LNCAP (cell line): ENCODE measurements around the gene KCTD14.

Source experiments
- TF ChIP-seq, protein P1 (sequence below): fragments of 450-650 bp; IDR thresholded peaks from 2 replicates; pipeline ENCODE4 v1.5.1; 2017; ENCODE audit warnings: mild to moderate bottlenecking

The KCTD14 gene

DNA sequence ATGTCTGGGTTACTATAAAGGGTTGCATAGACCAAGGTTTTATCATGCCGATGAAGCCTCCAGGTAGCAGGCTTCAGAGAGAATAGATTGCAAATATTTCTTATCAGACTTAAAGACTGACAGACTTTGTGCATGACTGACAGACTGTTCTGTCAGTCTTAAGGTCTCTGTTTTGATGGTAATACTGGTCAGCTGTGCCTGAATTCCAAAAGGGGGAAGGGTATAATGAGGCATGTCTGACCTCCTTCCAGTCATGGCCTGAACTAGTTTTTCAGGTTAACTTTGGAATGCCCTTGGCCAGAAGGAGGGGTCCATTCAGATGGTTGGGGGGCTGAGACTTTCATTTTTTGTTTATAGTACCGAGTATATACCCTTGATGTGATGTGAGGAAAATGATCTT, 4.7 kb upstream of the KCTD14 start:
- TF ChIP-seq, protein P1, sequence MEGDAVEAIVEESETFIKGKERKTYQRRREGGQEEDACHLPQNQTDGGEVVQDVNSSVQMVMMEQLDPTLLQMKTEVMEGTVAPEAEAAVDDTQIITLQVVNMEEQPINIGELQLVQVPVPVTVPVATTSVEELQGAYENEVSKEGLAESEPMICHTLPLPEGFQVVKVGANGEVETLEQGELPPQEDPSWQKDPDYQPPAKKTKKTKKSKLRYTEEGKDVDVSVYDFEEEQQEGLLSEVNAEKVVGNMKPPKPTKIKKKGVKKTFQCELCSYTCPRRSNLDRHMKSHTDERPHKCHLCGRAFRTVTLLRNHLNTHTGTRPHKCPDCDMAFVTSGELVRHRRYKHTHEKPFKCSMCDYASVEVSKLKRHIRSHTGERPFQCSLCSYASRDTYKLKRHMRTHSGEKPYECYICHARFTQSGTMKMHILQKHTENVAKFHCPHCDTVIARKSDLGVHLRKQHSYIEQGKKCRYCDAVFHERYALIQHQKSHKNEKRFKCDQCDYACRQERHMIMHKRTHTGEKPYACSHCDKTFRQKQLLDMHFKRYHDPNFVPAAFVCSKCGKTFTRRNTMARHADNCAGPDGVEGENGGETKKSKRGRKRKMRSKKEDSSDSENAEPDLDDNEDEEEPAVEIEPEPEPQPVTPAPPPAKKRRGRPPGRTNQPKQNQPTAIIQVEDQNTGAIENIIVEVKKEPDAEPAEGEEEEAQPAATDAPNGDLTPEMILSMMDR: no peak

DNA sequence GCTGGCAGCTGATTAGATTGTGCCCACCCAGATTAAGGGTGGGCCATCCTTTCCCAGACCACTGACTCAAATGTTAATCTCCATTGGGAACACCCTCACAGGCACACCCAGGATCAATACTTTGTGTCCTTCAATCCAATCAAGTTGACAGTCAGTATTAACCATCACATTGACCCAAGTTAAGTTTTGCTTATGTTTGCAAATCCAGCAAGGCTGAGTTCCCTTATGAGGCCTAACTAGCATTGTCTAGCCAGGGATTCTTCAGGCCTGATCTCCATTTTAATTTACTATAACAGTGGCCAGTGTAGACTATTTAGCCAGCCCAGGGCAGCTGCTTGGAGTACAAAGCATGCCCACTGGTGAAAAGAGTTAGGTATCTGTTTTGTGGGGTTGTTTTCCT, 2.3 kb upstream of the KCTD14 start:
- TF ChIP-seq, protein P1: no peak

- TF ChIP-seq, protein P1: no peak
These were observed 350 bp upstream of the KCTD14 start for GRCh38 chr11:78023426-78023825.

DNA sequence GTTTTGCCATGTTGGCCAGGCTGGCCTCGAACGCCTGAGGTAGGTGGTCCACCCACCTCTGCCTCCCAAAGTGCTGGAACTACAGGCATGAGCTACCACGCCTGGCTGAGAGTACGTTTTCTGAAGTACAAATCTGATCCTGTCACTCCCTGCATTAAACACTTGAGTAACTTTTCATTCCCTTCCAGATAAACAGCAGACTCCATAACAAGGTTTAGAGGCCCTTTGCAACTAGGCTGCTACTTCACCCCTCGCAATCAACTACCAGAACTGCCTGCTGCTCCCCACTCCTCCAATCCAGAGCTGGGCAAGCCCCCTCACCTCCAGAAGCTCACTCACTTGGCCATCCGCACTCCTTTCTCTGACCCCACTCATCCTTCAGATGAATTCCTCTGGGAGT, 1.5 kb downstream of the KCTD14 start:
- TF ChIP-seq, protein P1: no peak

DNA sequence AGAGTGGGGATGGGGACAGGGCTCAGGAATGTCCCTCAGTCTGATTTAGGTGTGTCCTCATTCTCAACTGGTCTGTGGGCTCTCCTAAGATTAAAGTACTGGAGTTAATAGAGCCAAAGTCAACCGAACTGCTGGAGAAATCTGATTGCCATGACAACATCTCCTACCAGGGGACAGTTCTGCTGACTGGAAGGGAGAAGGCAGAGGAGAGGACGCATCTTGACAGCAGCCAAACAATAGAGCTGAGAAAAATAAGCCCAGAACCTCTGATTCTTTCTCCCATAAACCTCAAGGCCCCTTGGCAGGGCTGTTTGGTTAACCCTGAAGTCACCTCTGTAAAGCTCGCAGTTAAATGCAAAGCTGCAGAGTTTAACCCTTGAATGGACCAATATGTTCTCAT, 2.8 kb downstream of the KCTD14 start:
- TF ChIP-seq, protein P1: no peak

- TF ChIP-seq, protein P1: no peak
These were observed 3.3 kb downstream of the KCTD14 start for GRCh38 chr11:78019808-78020207.

DNA sequence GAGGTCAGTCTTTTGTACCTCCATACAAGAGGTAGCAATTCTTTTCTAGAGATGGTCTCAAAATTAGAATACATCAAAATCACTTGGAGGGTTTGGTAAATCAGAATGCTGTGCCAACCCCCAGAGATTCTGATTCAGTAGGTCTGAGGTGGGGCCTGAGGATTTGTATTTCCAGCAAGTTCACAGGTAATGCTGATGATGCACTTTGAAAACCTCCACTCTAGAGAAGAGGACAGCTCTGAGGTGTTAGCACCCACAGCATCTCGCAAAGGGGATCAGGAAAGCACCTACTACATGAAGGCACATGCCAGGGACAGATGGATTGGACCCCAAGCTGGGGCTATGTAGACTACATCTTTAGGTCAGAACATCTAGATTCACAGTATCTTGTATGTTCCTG, 7.2 kb downstream of the KCTD14 start:
- TF ChIP-seq, protein P1: no peak

DNA sequence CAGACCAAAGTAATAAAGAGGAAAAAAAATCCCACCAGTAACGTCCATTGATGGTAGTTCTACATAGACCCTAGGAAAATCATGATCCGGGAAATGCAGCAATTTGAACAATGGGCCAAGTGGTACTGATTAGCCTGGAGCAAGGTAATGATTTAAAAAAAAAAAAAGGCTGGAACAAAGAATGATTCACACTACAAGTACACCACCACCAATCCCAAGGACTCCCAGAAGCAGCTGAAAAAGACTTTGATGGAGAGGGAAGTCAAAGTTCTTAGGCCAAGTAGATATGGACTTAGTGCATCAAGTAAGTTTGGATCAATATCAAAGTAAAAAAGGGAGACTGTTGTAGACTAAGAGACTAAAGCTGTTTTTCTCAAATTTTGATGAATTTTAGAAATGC, 11.8 kb downstream of the KCTD14 start:
- TF ChIP-seq, protein P1: no peak
